ENCODE data around the gene KIAA1328.
A peak's percentile ranks its signal among the peaks of the same experiment; 100 is the strongest.

KIAA1328 gene

GRCh38 chr18:36825526-36825925 lies 3.4 kb upstream of the KIAA1328 start:
- TF ChIP-seq ZFX (IDR thresholded peaks at IDR 0.05; ENCODE audit: borderline replicate concordance), result no peak
- TF ChIP-seq, protein P1, sequence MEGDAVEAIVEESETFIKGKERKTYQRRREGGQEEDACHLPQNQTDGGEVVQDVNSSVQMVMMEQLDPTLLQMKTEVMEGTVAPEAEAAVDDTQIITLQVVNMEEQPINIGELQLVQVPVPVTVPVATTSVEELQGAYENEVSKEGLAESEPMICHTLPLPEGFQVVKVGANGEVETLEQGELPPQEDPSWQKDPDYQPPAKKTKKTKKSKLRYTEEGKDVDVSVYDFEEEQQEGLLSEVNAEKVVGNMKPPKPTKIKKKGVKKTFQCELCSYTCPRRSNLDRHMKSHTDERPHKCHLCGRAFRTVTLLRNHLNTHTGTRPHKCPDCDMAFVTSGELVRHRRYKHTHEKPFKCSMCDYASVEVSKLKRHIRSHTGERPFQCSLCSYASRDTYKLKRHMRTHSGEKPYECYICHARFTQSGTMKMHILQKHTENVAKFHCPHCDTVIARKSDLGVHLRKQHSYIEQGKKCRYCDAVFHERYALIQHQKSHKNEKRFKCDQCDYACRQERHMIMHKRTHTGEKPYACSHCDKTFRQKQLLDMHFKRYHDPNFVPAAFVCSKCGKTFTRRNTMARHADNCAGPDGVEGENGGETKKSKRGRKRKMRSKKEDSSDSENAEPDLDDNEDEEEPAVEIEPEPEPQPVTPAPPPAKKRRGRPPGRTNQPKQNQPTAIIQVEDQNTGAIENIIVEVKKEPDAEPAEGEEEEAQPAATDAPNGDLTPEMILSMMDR (IDR thresholded peaks at IDR 0.05), result no peak
- H3K27ac ChIP-seq, result no peak overlapping the region

GRCh38 chr18:36826556-36826955 lies 2.4 kb upstream of the KIAA1328 start:
- TF ChIP-seq ZFX (IDR thresholded peaks at IDR 0.05; ENCODE audit: borderline replicate concordance), result no peak
- TF ChIP-seq, protein P1 (IDR thresholded peaks at IDR 0.05), result no peak
- H3K27ac ChIP-seq, result no peak overlapping the region

DNA sequence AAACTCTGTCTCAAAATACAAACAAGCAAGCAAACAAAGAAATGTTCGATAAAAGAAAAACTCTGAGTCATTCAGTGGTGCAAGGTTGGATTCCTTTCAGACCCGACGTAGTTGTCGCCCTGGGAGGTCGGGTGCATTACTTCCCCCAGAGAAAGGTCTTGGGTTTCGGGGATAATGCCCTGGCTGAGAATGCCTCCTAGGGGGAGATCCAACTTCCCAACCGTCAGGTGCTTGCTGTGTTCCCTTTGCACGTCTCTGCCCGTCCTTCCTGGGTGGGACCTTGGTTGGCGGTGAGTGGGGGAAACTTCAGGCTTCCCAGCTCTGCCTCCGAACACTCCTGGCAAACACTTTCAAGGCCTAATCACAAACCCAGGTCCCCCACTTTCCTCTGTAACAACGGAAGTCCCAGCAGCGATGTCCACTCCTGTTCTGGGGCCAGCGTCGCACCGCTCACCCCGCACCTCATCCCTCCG lies 734 bp upstream of the KIAA1328 start:
- H3K27ac ChIP-seq, result peak overlapping the region; percentile 71
- TF ChIP-seq ZFX (IDR thresholded peaks at IDR 0.05; ENCODE audit: borderline replicate concordance), result no peak
- TF ChIP-seq, protein P1 (IDR thresholded peaks at IDR 0.05), result no peak

GRCh38 chr18:36829362-36830157 lies 633 bp downstream of the KIAA1328 start:
- TF ChIP-seq, protein P1 (IDR thresholded peaks at IDR 0.05), result peak; percentile 48
- TF ChIP-seq ZFX (IDR thresholded peaks at IDR 0.05; ENCODE audit: borderline replicate concordance), result no peak
- peak overlapping the region; percentile 71 for H3K27ac ChIP-seq

GRCh38 chr18:36830158-36830495 lies 1.2 kb downstream of the KIAA1328 start:
- TF ChIP-seq, protein P1 (IDR thresholded peaks at IDR 0.05), result no peak
- TF ChIP-seq ZFX (IDR thresholded peaks at IDR 0.05; ENCODE audit: borderline replicate concordance), result no peak
- H3K27ac ChIP-seq, result peak overlapping the region; percentile 71

DNA sequence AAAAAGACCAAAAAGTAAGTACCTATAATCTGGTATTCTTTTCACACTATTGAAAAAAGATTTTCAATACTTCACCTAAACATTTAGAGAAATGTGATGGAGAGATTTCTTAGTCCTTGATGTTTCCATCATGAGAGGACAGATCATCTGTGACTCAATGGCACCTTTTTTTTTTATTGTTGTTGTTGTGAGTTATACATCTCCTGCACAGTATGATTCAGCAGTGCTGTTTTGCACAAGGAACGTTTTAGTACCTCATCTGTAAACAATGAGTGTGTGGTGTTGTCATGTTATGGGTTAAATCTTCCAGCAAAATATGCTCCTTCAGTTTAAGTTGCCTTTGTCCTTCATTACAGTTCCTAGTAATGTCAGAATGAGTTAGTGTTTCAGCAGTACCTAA lies 2.2 kb downstream of the KIAA1328 start:
- TF ChIP-seq ZFX (IDR thresholded peaks at IDR 0.05; ENCODE audit: borderline replicate concordance), result no peak
- TF ChIP-seq, protein P1 (IDR thresholded peaks at IDR 0.05), result no peak
- H3K27ac ChIP-seq, result no peak overlapping the region

GRCh38 chr18:36833120-36833519 lies 4.2 kb downstream of the KIAA1328 start:
- no peak overlapping the region for H3K27ac ChIP-seq
- TF ChIP-seq ZFX (IDR thresholded peaks at IDR 0.05; ENCODE audit: borderline replicate concordance), result no peak
- TF ChIP-seq, protein P1 (IDR thresholded peaks at IDR 0.05), result no peak

All from 22Rv1 (cell line).